NCI-H2029 (cell line): ENCODE measurements around the gene AKR7A2.
"Not testable (repeated sequence)": the region's sequence is repeated elsewhere in the genome, so short reads cannot be mapped to it uniquely, and the experiment has no call there.

Experiments
- DNase-seq: peaks from one replicate; lab custom pipeline; 2025; lab: John Stamatoyannopoulos, UW

The AKR7A2 gene

GRCh38 chr1:19260211-19261138, 51.5 kb downstream of the AKR7A2 start:
- peak; percentile 62 for DNase-seq

- no peak for DNase-seq
Observed at GRCh38 chr1:19258353-19258752, 53.6 kb downstream of the AKR7A2 start.

GRCh38 chr1:19257178-19257914, 54.6 kb downstream of the AKR7A2 start:
- no peak for DNase-seq

- DNase-seq = not testable (repeated sequence)
Observed at GRCh38 chr1:19256301-19256700, 55.6 kb downstream of the AKR7A2 start.

GRCh38 chr1:19255288-19255687, 56.7 kb downstream of the AKR7A2 start:
- DNase-seq = no peak

GRCh38 chr1:19254416-19254815, 57.5 kb downstream of the AKR7A2 start:
- DNase-seq = no peak
